DOHH2 (cell line): ENCODE results near the gene TXNDC2.

Source experiments
- CTCF ChIP-seq: fragments of 200-600 bp; sonication (generic); IDR thresholded peaks from one replicate; pipeline ENCODE4 v1.5.1; 2014; ENCODE audit warnings: antibody characterized with exemption, mild to moderate bottlenecking, low read depth, low read length; ENCODE audit not compliant: poor library complexity, severe bottlenecking
- EZH2phosphoT487 ChIP-seq: fragments of 200-600 bp; sonication (generic); IDR thresholded peaks from 2 replicates; pipeline ENCODE4 v1.6.1; 2017; ENCODE audit warnings: borderline replicate concordance, mild to moderate bottlenecking, antibody characterized with exemption, low read length, moderate library complexity, mixed read lengths

- TF ChIP-seq CTCF (no peak), EZH2phosphoT487 (no peak)
Observed at GRCh38 chr18:9870431-9871008, 15.3 kb upstream of the TXNDC2 start.
